Measurements from ENCODE around the gene MSI2. TPM values are rescaled to one million over a fixed set of nuclear protein-coding genes. Genes with fewer than 3 reads are reported as not detected.
A peak's percentile ranks its signal among the peaks of the same experiment; 100 is the strongest.

MSI2 gene
- total RNA-seq, 1 donor from 2014 or later, result 144 TPM

DNA sequence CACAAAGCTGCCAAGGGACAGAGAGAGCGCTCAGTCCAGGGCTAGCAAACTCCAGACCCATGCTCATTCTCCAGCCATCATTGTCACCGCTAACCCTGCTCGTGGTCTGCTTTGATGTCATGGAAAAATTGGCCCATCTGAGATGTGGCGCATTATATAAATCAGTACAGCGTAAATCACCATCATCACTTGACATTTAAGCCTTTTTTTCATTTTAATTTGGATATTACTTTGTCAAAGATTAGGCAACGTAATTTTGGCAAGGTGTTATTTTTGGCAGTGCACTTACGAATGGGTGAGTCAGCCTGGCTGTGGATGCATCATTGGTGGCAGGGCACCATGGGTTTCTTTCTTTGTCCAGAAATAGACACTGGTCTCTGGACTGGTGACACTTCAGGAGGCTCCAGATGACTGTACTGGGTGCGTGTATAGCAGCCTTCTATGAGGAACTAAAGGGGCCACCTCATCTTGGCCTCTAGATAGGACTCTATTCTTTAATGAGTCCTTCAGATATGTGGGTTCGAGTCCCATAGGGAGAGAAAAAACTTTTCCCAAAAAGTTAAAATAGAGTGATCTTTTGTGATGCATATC is 166.3 kb downstream of the MSI2 start:
- Mint-ChIP-seq H3K27ac (no peak overlapping the region), H3K4me3 (no peak overlapping the region), H3K27me3 (ENCODE audit: low read depth) (no peaks in the 10 kb centered on the region), H3K4me1 (peaks cover 24% of the 10 kb centered on the region), H3K36me3 (peaks cover 8% of the 10 kb centered on the region), H3K9me3 (no peaks in the 10 kb centered on the region)
- TF ChIP-seq, protein P1, sequence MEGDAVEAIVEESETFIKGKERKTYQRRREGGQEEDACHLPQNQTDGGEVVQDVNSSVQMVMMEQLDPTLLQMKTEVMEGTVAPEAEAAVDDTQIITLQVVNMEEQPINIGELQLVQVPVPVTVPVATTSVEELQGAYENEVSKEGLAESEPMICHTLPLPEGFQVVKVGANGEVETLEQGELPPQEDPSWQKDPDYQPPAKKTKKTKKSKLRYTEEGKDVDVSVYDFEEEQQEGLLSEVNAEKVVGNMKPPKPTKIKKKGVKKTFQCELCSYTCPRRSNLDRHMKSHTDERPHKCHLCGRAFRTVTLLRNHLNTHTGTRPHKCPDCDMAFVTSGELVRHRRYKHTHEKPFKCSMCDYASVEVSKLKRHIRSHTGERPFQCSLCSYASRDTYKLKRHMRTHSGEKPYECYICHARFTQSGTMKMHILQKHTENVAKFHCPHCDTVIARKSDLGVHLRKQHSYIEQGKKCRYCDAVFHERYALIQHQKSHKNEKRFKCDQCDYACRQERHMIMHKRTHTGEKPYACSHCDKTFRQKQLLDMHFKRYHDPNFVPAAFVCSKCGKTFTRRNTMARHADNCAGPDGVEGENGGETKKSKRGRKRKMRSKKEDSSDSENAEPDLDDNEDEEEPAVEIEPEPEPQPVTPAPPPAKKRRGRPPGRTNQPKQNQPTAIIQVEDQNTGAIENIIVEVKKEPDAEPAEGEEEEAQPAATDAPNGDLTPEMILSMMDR (IDR thresholded peaks at IDR 0.05; ENCODE audit: unreplicated experiment), result no peak
- no peak for DNase-seq (ENCODE audit: low spot score in 2 of 2, unreplicated experiment in 2 of 2)

DNA sequence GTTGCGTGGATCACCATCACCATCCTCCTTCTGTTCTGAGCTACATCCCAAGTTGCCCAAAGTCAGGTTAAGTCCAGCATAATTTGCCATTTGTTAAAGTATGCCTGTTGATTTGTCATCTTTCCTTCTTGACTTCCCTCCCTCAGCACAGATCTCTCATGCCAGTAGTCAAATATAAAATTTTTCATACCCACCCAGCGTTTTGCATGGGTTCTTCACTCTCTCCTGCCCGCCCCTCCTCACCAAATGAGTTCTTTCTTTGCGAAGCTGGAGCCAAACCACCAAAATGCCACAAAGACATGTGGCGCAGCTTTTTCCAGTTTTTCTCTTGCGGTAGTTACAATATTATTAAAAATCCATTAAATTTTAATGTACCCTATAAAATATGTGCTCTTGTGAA is 167.2 kb downstream of the MSI2 start:
- Mint-ChIP-seq H3K27ac (no peak overlapping the region), H3K36me3 (peaks cover 8% of the 10 kb centered on the region), H3K9me3 (no peaks in the 10 kb centered on the region), H3K4me3 (no peak overlapping the region), H3K4me1 (peaks cover 24% of the 10 kb centered on the region), H3K27me3 (ENCODE audit: low read depth) (no peaks in the 10 kb centered on the region)
- no peak for DNase-seq (ENCODE audit: low spot score in 2 of 2, unreplicated experiment in 2 of 2)
- TF ChIP-seq, protein P1 (IDR thresholded peaks at IDR 0.05; ENCODE audit: unreplicated experiment), result no peak

DNA sequence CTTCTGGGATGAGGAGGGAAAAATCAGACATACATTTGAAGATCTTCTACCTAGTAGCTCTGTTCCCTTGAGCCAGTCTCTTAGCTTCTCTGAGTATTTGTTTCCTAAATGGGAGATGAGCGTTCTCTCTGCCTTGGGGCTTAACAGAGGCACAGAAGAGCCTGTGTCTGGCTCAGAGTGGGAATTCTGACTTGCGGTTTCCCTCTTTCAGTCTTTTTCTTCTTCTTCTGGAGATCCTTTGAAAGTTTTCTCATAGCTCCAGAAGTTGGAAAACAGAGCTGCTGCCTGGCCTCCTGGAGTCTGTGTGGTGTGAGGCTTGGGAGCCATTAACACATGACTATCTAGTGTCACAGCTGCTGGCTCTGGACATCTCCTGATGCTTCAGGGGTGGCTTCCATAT is 167.9 kb downstream of the MSI2 start:
- no peak overlapping the region for H3K4me3 Mint-ChIP-seq
- H3K27ac Mint-ChIP-seq, result no peak overlapping the region
- TF ChIP-seq, protein P1 (IDR thresholded peaks at IDR 0.05; ENCODE audit: unreplicated experiment), result no peak
- no peak for DNase-seq (ENCODE audit: low spot score in 2 of 2, unreplicated experiment in 2 of 2)
- no peaks in the 10 kb centered on the region for H3K27me3 Mint-ChIP-seq (ENCODE audit: low read depth)
- peaks cover 8% of the 10 kb centered on the region for H3K36me3 Mint-ChIP-seq
- H3K9me3 Mint-ChIP-seq, result no peaks in the 10 kb centered on the region
- peaks cover 24% of the 10 kb centered on the region for H3K4me1 Mint-ChIP-seq

DNA sequence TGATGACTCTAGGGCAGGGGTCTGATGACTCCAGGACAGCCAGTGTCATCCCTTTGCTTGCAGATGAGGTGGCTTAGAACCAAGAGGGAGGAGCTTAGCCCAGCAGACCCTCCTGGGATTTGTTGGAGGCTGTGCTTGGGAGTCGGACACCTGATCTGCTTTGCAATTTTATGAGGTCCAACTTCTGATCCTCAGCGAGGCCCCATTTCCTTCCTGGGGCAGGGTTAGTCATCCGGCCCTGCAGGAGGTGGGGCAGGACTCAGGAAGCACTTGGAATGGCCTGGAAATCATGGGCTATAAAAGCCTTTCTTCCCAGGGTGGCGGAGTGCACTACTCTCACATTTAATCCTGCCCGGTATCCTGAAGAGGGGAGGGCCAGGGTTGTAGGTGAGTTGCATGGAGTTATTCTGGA is 168.5 kb downstream of the MSI2 start:
- peaks cover 24% of the 10 kb centered on the region for H3K4me1 Mint-ChIP-seq
- no peaks in the 10 kb centered on the region for H3K9me3 Mint-ChIP-seq
- peaks cover 8% of the 10 kb centered on the region for H3K36me3 Mint-ChIP-seq
- H3K27ac Mint-ChIP-seq, result peak overlapping the region; percentile 25
- TF ChIP-seq, protein P1 (IDR thresholded peaks at IDR 0.05; ENCODE audit: unreplicated experiment), result no peak
- H3K4me3 Mint-ChIP-seq, result no peak overlapping the region
- H3K27me3 Mint-ChIP-seq (ENCODE audit: low read depth), result no peaks in the 10 kb centered on the region
- no peak for DNase-seq (ENCODE audit: low spot score in 2 of 2, unreplicated experiment in 2 of 2)

DNA sequence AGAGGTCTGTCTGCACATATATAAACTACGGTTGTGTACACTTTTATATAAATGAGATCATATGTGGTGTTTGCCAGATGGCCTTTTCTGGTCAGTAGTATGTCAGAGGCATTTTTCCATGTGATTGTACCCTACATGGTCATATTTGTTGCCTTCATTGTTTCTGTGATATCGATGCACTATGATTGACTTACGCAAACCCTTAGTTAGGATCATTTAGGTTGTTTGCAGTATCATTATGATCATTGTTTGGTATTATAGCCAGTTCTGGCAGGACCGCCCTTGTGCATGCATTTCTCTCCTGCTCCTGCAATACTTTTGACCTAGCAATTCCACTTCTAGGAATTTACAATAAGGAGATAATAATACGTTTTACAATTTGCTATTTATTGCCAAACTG is 169.1 kb downstream of the MSI2 start:
- Mint-ChIP-seq H3K36me3 (peaks cover 8% of the 10 kb centered on the region), H3K4me3 (no peak overlapping the region), H3K27me3 (ENCODE audit: low read depth) (no peaks in the 10 kb centered on the region), H3K4me1 (peaks cover 21% of the 10 kb centered on the region), H3K27ac (peak overlapping the region; percentile 13), H3K9me3 (no peaks in the 10 kb centered on the region)
- TF ChIP-seq, protein P1 (IDR thresholded peaks at IDR 0.05; ENCODE audit: unreplicated experiment), result no peak
- no peak for DNase-seq (ENCODE audit: low spot score in 2 of 2, unreplicated experiment in 2 of 2)

Data from mesothelial cell of epicardium (in vitro differentiated cells).